Measurements from ENCODE around the gene CCDC198. TPM values are rescaled to one million over a fixed set of nuclear protein-coding genes. Genes with fewer than 3 reads are reported as not detected.

Gene CCDC198
- total RNA-seq, 1 donor from 2014 or later = not detected

GRCh38 chr14:57464008-57464730 lies 29.5 kb downstream of the CCDC198 start:
- no peak for DNase-seq (ENCODE audit: low read depth in 2 of 2)

- no peak for DNase-seq (ENCODE audit: low read depth in 2 of 2)
Measured at GRCh38 chr14:57462551-57462950, 31.1 kb downstream of the CCDC198 start.

GRCh38 chr14:57461777-57462320 lies 31.8 kb downstream of the CCDC198 start:
- DNase-seq (ENCODE audit: low read depth in 2 of 2) = no peak

- DNase-seq (ENCODE audit: low read depth in 2 of 2) = no peak
Measured at GRCh38 chr14:57435923-57436322, 57.7 kb downstream of the CCDC198 start.

GRCh38 chr14:57420986-57421385 lies 72.7 kb downstream of the CCDC198 start:
- no peak for DNase-seq (ENCODE audit: low read depth in 2 of 2)

GRCh38 chr14:57420033-57420432 lies 73.6 kb downstream of the CCDC198 start:
- no peak for DNase-seq (ENCODE audit: low read depth in 2 of 2)

Other genes starting within 250 kb of the CCDC198 start
- 22.4 and 25.2 TPM in 2 replicates for gene EXOC5, start 225.0 kb downstream of the CCDC198 start, total RNA-seq
- 8.1 and 10.9 TPM in 2 replicates for gene AP5M1, start 224.9 kb downstream of the CCDC198 start, total RNA-seq
- 11.9 and 12.6 TPM in 2 replicates for gene NAA30, start 103.3 kb downstream of the CCDC198 start, total RNA-seq